Measurements from ENCODE around the gene LRRC74B. TPM values are rescaled to one million over a fixed set of nuclear protein-coding genes. Genes with fewer than 3 reads are reported as not detected.
"Not testable (repeated sequence)": the region's sequence is repeated elsewhere in the genome, so short reads cannot be mapped to it uniquely, and the experiment has no call there.

Gene LRRC74B, protein sequence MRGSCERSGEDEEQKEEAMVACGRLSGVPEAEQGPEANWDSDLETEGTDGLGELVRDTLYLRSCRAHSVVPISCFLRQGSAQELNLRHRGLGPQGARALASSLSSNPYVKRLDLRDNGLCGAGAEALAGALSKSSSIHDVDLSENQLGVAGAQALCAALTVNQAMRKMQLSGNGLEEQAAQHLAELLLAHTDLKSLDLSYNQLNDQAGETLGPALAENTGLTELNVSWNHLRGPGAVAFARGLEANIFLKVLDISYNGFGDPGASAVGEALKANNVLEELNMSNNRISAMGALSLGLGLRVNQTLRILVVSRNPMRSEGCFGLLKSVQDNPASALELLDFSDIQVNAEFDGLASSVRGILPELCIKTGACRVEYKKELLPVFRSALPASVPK
- not detected in 2 replicates for total RNA-seq (2014; rRNA removed; shearing (Covaris generic))
- not detected in 2 replicates for polyA plus RNA-seq (2015; cell fraction: cytosol; rRNA removed)
- polyA plus RNA-seq (2015; cell fraction: nucleus; rRNA removed) = 0.05 and 0.11 TPM in 2 replicates

GRCh38 chr22:21045585-21046294 is at the start of gene LRRC74B:
Gene LRRC74B (plus strand): TSS chr22:21045946. CDS start chr22:21045987, 41 bp downstream.
- peak; percentile 91 for DNase-seq (ENCODE audit: low read depth)

- no peak for DNase-seq (ENCODE audit: low read depth)
These were observed 49.7 kb upstream of the LRRC74B start for GRCh38 chr22:20996031-20996410.

GRCh38 chr22:20996598-20997535 is 48.9 kb upstream of the LRRC74B start:
- no peak for DNase-seq (ENCODE audit: low read depth)

GRCh38 chr22:20997536-20998257 is 48.0 kb upstream of the LRRC74B start:
- no peak for DNase-seq (ENCODE audit: low read depth)

- no peak for DNase-seq (ENCODE audit: low read depth)
These were observed 47.1 kb upstream of the LRRC74B start for GRCh38 chr22:20998411-20999336.

DNA sequence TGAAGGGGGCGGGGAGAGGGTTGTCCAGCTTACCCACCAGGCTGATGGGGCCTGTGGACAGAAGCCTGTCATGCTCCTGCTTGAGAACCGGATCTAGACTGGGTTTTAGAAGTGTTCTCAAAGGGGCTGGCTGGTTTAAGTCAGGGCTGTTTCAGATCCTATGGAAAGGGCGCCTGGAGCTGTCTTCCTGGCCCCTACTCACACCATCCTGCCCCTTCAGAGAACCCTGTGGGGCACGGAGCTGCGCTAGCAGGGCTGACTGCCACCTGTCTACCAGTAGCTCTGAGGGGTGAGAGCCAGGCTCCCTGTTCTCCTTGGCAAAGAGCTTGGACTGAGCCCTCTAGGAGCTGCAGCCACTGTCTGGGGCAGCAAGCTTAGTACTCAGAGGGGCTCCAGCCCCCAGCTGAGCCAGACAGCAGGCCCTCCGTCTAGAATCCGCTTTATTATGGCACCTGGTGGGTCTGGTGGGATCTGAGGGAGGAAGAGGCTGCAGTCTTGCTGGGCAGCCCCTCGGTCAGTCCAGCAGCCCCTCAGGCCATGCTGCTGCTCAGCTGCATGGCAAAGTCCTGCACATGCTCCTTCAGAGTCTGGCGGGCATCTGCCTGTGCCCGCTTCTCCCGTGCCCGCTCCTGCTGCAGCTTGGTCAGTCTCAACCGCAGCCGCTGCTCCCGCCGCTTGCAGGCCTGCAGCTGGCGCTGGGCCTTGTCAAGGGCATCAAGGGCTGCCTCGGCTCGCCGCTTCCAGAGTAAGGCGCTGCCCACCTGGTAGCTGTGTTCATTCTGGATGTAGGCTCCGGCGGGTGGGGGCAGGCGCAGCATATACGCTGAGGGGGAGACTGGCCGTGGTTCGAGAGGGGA is 46.2 kb upstream of the LRRC74B start:
- DNase-seq (ENCODE audit: low read depth) = no peak

GRCh38 chr22:21000207-21000986 is 45.3 kb upstream of the LRRC74B start:
- DNase-seq (ENCODE audit: low read depth) = no peak

- DNase-seq (ENCODE audit: low read depth) = no peak
These were observed 44.7 kb upstream of the LRRC74B start for GRCh38 chr22:21000987-21001600.

GRCh38 chr22:21001601-21002325 is 44.0 kb upstream of the LRRC74B start, which contains the start of gene THAP7:
Gene THAP7 (minus strand): TSS chr22:21002118. CDS start chr22:21001911, 207 bp downstream.
- DNase-seq (ENCODE audit: low read depth) = peak; percentile 91

GRCh38 chr22:21003782-21004181 is 42.0 kb upstream of the LRRC74B start:
- no peak for DNase-seq (ENCODE audit: low read depth)

- DNase-seq (ENCODE audit: low read depth) = not testable (repeated sequence)
These were observed 36.5 kb upstream of the LRRC74B start for GRCh38 chr22:21009208-21009607.

GRCh38 chr22:21009638-21010425 is 35.9 kb upstream of the LRRC74B start:
- DNase-seq (ENCODE audit: low read depth) = peak; percentile 36

- no peak for DNase-seq (ENCODE audit: low read depth)
These were observed 35.2 kb upstream of the LRRC74B start for GRCh38 chr22:21010426-21011113.

- no peak for DNase-seq (ENCODE audit: low read depth)
These were observed 33.0 kb upstream of the LRRC74B start for GRCh38 chr22:21012446-21013407.
